Ovary (tissue), 10 donors: ENCODE results near the gene TAS2R40. TPM values are rescaled to one million over a fixed set of nuclear protein-coding genes. Genes with fewer than 3 reads are reported as not detected.
"Not testable (repeated sequence)": the region's sequence is repeated elsewhere in the genome, so short reads cannot be mapped to it uniquely, and the experiment has no call there.

Source experiments
- DNase-seq, 5 donors: peaks; one replicate each; pipeline ENCODE4 v3.0.0-alpha.2; 2019 to 2020
- H3K27ac ChIP-seq, 2 donors: fragments of 200-600 bp; one replicate each; pipeline versions ENCODE4 v1.5.1 to v1.8.0; 2019 to 2022
- H3K27me3 ChIP-seq: fragments of 200-600 bp; one replicate; pipeline ENCODE4 v1.8.0; 2022
- H3K36me3 ChIP-seq: fragments of 200-600 bp; sonication (generic); one replicate; pipeline ENCODE4 v1.5.1; 2019
- H3K4me1 ChIP-seq: one replicate; pipeline ENCODE4 v1.8.1; 2013; ENCODE audit warnings: mild to moderate bottlenecking, moderate library complexity; ENCODE audit not compliant: insufficient read depth
- H3K4me3 ChIP-seq: fragments of 200-600 bp; sonication (generic); one replicate; pipeline ENCODE4 v1.5.1; 2017
- H3K9me3 ChIP-seq, 2 donors: fragments of 200-600 bp in 1 of 2; sonication (generic) in 1 of 2; one replicate each; pipeline versions ENCODE4 v1.5.1 to v1.8.1; 2013 to 2019; ENCODE audit warnings: mild to moderate bottlenecking in 1 of 2, moderate library complexity in 1 of 2
- EP300 ChIP-seq: sonication (generic); formaldehyde crosslinking; IDR thresholded peaks from one replicate; pipeline ENCODE4 v1.6.1; 2017; ENCODE audit warnings: antibody characterized with exemption
- POLR2A ChIP-seq: fragments of 450-650 bp; IDR thresholded peaks from one replicate; pipeline ENCODE4 v1.6.1; 2017; ENCODE audit warnings: antibody characterized with exemption, mild to moderate bottlenecking, moderate library complexity
- WGBS, 3 donors: extraction: QIAGEN DNeasy Blood & Tissue Kit in 1 of 3; methylation state at CpG; one replicate each; pipeline versions ENCODE4 v1.1.5 to v1.1.7; 2013 to 2017; 5-methylcytosine and 5-hydroxymethylcytosine counted together
- intact Hi-C, 4 donors: fragments of 100-400 bp; cut with DNase I; formaldehyde crosslinking; loops; one replicate each; pipeline versions ENCODE4 v1.11.0 to v1.15.1; 2022 to 2023
- long read RNA-seq, 3 donors: library from polyadenylated mRNA in 2 of 3; unstranded in 2 of 3; transcript quantifications; one replicate each; pipeline ENCODE4 v2.0.0 and lab custom pipeline, GENCODE V29; 2021 to 2026
- polyA plus RNA-seq, 2 donors: library from polyadenylated mRNA; stranded (reverse); fragments of 200-250 nt in 1 of 2; fragments of 350-450 nt in 1 of 2; fragmentation: Illumina TruSeq in 1 of 2; extraction: RNeasy Lipid Tissue Mini Kit (QIAGEN cat#74804) in 1 of 2; gene quantifications; one replicate each; pipeline ENCODE4 v1.2.3, GENCODE V29; 2013 to 2014
- total RNA-seq, 7 donors: library from RNA; depleted of rRNA in 2 of 7; stranded (reverse); fragments of >200 nt in 2 of 7; fragmentation: NEBNext Ultra II Directional in 3 of 7; extraction: Animal tissue kit (Norgen Biotek cat#: 25700) in 3 of 7; gene quantifications; one replicate each; pipeline versions ENCODE4 v1.1.0 to v1.2.4, GENCODE V29; 2016 to 2023
- TF ChIP-seq, protein P1 (sequence below), 3 donors: fragments of 450-650 bp in 2 of 3; fragments of 200-600 bp in 1 of 3; IDR thresholded peaks; one replicate each; pipeline versions ENCODE4 v1.5.1 to v1.8.0; 2016 to 2022; ENCODE audit warnings: antibody characterized with exemption in 3 of 3, mild to moderate bottlenecking in 1 of 3
- donor health status: DM: no; HTN: no; CAD: no; lungs with moderate emphysema.
- donor health status: DM: no; HTN: no; CAD: no.
- donor health status: Bipolar disorder and iron deficiency.
- donor health status: DM: yes; HTN: yes; CAD: no.
- donor health status: DM: no; HTN: no; CAD: no.
- donor health status: DM: yes; HTN: yes; CAD: no.

Gene TAS2R40
- not detected for total RNA-seq
- not detected for polyA plus RNA-seq
- long read RNA-seq, donor 1: 0 reads
- long read RNA-seq, donor 2: 0 reads
- long read RNA-seq, donor 3: 0 reads

DNA sequence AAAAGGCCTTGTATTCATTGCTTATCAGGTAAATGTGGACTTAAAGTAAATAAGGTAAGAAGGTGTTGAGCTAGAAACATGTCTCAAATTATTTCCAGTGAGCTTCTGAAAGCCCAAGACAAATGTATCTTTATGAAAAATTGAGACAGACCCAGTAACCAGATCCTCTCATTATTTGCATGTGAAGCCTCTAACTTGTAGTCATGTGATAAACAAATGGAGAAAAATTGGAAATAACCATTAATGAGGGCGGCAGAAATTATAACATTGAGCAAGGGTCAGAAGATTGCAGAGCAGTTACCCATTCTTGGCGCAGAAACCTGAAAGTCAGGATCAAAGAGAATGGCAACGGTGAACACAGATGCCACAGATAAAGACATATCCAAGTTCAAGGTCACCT lies at the start of gene TAS2R40:
Gene TAS2R40, plus strand, starts transcription at position 301 of the 400 bp plus-strand sequence. Its CDS starts 42 bp downstream, at position 343.
- Histone ChIP-seq H3K4me1 (no peaks in the 10 kb centered on the region), H3K4me3 (no peak within 1 kb of the TSS), H3K9me3 (no peaks in the 10 kb centered on the region), H3K36me3 (no peaks in the 10 kb centered on the region), H3K27ac (no peak within 1 kb of the TSS), H3K27me3 (no peaks in the 10 kb centered on the region)
- intact Hi-C loops: no loop called here
- WGBS, 3 donors: 62 to 71% (median 70%) methylated on average over 3 of the region's 3 CpGs
- DNase-seq: no peak
- TF ChIP-seq EP300 (no peak), POLR2A (no peak)
- TF ChIP-seq, protein P1, sequence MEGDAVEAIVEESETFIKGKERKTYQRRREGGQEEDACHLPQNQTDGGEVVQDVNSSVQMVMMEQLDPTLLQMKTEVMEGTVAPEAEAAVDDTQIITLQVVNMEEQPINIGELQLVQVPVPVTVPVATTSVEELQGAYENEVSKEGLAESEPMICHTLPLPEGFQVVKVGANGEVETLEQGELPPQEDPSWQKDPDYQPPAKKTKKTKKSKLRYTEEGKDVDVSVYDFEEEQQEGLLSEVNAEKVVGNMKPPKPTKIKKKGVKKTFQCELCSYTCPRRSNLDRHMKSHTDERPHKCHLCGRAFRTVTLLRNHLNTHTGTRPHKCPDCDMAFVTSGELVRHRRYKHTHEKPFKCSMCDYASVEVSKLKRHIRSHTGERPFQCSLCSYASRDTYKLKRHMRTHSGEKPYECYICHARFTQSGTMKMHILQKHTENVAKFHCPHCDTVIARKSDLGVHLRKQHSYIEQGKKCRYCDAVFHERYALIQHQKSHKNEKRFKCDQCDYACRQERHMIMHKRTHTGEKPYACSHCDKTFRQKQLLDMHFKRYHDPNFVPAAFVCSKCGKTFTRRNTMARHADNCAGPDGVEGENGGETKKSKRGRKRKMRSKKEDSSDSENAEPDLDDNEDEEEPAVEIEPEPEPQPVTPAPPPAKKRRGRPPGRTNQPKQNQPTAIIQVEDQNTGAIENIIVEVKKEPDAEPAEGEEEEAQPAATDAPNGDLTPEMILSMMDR (IDR thresholded peaks at IDR 0.05): no peak

DNA sequence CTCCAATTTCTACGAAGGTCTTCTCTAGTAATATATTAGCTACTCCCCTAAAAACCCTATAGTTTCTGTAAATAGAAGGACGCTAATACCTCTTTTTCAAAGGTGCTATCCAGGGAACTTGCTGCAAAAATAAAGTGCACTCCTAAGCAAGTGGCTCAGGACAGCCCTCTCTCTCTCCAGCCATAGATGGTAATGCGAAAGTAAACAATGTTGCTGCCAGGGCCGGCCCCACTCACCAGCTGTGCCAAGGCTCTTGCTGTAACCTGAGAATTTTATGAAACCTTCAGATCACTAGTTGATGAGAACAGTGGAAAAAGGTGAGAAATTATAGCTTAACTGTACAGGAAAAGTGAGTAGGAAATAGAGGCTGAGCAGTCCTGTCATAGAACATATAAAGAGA lies 49.5 kb upstream of the TAS2R40 start:
- intact Hi-C loops: no loop called here
- 33 to 48% (median 34%) methylated on average over 4 of the region's 4 CpGs for WGBS, 3 donors
- Histone ChIP-seq H3K27ac (no peak overlapping the region), H3K36me3 (no peaks in the 10 kb centered on the region), H3K4me1 (no peaks in the 10 kb centered on the region), H3K27me3 (no peaks in the 10 kb centered on the region), H3K9me3 (no peaks in the 10 kb centered on the region), H3K4me3 (no peak overlapping the region)
- no peak for TF ChIP-seq POLR2A
- no peak for TF ChIP-seq EP300
- TF ChIP-seq, protein P1 (IDR thresholded peaks at IDR 0.05): no peak
- DNase-seq: no peak

DNA sequence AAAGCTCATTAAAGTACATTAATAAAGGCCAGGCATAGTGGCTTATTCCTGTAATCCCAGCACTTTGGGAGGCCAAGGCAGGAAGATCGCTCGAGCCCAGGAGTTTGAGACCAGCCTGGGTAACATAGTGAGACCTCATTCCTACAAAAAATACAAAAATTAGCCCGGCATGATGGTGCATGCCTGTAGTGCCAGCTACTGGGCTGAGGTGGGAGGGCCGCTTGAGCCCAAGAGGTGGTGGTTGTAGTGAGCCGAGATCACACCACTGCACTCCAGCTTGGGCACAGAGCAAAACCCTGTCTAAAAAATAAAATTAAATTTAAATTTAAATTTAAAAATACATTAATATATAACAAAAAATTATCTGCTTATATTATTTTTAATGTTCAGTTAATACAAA lies 45.7 kb upstream of the TAS2R40 start:
- H3K36me3 ChIP-seq: no peaks in the 10 kb centered on the region
- H3K27ac ChIP-seq: no peak overlapping the region
- intact Hi-C loops: no loop called here
- TF ChIP-seq POLR2A (no peak), EP300 (no peak)
- TF ChIP-seq, protein P1 (IDR thresholded peaks at IDR 0.05): no peak
- 95 to 96% (median 95%) methylated on average over 5 of the region's 5 CpGs for WGBS, 3 donors
- DNase-seq: no peak
- H3K4me1 ChIP-seq: no peaks in the 10 kb centered on the region
- no peak overlapping the region for H3K4me3 ChIP-seq
- no peaks in the 10 kb centered on the region for H3K9me3 ChIP-seq
- no peaks in the 10 kb centered on the region for H3K27me3 ChIP-seq

DNA sequence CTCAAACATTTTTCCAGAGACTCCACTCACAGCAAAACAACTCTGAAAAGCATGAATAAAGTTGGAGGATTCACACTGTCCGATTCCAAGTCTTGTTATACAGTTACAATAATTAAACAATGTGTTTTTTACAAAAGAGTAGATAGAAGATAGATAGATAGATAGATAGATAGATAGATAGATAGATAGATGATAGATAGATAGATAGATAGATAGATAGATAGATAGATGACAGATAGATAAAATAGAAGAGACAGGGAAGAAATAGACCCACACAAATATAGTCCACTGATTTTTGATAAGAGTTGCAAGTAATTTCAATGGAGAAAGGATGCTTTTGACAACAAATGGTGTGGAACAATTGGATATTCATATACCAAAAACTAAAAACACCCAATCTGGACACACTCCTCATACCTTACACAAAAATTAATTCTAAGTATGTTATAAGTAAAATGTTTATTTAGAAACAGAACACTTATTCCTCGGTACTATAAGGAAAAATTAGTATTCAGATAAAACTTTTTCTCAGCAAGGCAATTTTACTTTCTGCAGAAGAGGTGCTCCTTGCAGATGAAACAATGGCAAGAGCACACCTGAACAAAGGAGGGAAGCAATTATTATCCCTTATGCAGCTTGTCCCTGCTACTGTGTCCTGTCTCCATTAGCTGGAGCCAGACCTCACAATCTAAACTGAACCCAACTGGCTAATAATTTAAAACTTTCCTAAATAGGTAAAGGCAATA lies 44.3 kb upstream of the TAS2R40 start:
- no peak for DNase-seq
- intact Hi-C loops: no loop called here
- H3K9me3 ChIP-seq: no peaks in the 10 kb centered on the region
- H3K4me3 ChIP-seq: no peak overlapping the region
- no peaks in the 10 kb centered on the region for H3K4me1 ChIP-seq
- WGBS, 3 donors: 86 to 90% (median 89%) methylated on average over 2 of the region's 2 CpGs
- H3K27me3 ChIP-seq: no peaks in the 10 kb centered on the region
- H3K36me3 ChIP-seq: no peaks in the 10 kb centered on the region
- no peak overlapping the region for H3K27ac ChIP-seq
- no peak for TF ChIP-seq POLR2A

DNA sequence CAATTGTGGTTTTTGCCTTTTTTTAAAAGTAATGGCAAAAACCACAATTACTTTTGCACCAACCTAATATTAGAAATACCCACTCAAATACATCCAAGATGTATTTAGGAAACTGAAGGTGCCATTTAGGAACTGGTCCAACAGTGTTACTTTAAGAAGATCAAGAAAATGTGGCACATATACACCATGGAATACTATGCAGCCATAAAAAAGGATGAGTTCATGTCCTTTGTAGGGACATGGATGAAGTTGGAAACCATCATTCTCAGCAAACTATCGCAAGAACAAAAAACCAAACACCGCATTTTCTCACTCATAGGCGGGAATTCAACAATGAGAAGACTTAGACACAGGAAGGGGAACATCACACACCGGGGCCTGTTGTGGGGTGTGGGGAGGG lies 41.1 kb upstream of the TAS2R40 start:
- DNase-seq, H3K27me3 ChIP-seq, H3K27ac ChIP-seq, H3K4me3 ChIP-seq, intact Hi-C loops, H3K4me1 ChIP-seq, H3K36me3 ChIP-seq, H3K9me3 ChIP-seq: not testable (repeated sequence)
- WGBS, 3 donors: 94 to 98% (median 98%) methylated on average over 4 of the region's 4 CpGs
